Astrocyte (in vitro differentiated cells and primary cell): ENCODE results near the gene USF3.

Source experiments
- EZH2 ChIP-seq: IDR thresholded peaks from 2 replicates; pipeline ENCODE4 v1.6.1; 2012; ENCODE audit warnings: mild to moderate bottlenecking, low read length, inconsistent platforms; ENCODE audit not compliant: insufficient read depth
- TF ChIP-seq, protein P1 (sequence below): IDR thresholded peaks from 2 replicates; pipeline ENCODE4 v1.5.1; 2011; ENCODE audit warnings: low read depth, mild to moderate bottlenecking, inconsistent platforms, low read length, moderate library complexity; ENCODE audit not compliant: insufficient read depth

GRCh38 chr3:113728661-113729060 lies 32.2 kb upstream of the USF3 start:
- TF ChIP-seq, protein P1, sequence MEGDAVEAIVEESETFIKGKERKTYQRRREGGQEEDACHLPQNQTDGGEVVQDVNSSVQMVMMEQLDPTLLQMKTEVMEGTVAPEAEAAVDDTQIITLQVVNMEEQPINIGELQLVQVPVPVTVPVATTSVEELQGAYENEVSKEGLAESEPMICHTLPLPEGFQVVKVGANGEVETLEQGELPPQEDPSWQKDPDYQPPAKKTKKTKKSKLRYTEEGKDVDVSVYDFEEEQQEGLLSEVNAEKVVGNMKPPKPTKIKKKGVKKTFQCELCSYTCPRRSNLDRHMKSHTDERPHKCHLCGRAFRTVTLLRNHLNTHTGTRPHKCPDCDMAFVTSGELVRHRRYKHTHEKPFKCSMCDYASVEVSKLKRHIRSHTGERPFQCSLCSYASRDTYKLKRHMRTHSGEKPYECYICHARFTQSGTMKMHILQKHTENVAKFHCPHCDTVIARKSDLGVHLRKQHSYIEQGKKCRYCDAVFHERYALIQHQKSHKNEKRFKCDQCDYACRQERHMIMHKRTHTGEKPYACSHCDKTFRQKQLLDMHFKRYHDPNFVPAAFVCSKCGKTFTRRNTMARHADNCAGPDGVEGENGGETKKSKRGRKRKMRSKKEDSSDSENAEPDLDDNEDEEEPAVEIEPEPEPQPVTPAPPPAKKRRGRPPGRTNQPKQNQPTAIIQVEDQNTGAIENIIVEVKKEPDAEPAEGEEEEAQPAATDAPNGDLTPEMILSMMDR: no peak
- TF ChIP-seq EZH2: no peak
